Brain pericyte (primary cell): Measurements from ENCODE around the gene GGTA1.

Experiments used
- DNase-seq: peaks from one replicate; pipeline ENCODE4 v3.0.0-alpha.2; 2012; ENCODE audit warnings: low read depth, low spot score

The GGTA1 gene

GRCh38 chr9:121499177-121499426 lies 542 bp downstream of the GGTA1 start:
- no peak for DNase-seq

DNA sequence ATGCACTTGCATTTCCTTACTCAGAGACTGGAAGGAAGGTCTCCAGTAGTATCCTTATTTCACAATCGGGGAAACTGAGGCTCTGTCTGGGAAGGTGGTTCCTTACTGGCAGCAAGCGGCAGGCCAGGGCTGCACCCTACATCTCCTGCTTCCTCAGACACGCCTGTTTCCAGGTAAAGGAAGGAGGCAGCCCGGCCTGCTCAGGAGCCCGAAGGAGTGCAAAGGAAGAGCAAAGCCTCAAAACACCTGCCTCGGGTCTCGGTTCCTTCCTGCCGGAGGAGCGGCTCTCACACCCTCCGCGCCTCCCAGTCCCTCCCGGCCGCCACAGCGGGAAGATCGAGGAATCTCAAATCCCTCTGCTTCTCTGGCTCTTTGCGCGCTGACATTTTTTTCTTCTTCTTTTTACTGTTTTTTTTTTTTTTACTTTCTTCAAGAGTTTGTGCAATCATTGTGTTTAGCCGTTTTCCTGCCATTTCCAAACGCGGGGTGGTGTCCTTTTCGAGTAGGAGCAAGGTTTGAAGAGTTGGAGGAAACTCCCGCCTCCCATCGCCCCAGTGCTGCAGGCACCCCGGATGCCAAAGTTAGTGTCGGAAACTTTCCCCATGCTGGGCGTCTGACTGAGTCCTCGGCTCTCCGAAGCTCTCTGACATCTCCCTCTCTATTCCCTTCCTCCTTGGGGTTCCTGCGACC lies 1.0 kb downstream of the GGTA1 start:
- DNase-seq: no peak

- DNase-seq: no peak
These were observed 1.5 kb downstream of the GGTA1 start for GRCh38 chr9:121498150-121498486.

DNA sequence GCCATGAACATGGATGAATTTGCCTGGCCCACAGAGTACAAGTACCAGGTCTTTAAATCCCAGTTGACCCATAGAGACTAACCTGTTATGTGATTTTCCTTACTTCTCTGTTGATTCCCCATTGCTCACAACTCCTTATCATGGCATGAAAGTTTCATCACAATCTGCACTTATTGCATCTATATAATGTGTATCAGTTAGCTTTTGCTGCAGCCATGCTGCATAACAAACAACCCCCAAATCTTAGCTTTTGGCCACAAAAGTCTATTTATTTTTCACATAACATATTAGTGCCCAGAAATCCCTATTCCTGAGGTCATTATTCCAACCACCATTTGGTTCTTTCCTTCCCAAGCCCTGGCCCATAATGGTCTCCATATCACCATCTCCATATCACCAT lies 3.7 kb downstream of the GGTA1 start:
- DNase-seq: no peak

GRCh38 chr9:121494192-121494591 lies 5.5 kb downstream of the GGTA1 start:
- no peak for DNase-seq

- DNase-seq: no peak
These were observed 8.5 kb downstream of the GGTA1 start for GRCh38 chr9:121491111-121491510.

DNA sequence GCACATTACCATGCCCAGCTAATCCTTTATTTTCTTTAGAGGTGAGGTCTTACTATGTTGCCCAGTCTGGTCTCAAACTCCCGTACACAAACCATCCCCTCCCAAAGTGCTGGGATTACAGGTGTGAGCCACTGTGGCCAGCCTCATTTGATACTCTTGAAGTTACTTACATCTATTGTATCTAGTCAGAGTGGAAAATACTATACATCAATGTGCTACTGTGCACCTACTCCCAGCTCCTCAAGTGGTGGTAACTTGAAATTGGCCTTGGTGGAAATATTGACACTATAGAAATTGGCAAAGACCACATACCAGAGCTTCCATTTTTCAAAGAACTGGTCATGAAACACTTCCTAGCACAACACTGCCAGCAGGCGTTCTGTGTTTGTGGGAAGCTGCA lies 10.3 kb downstream of the GGTA1 start:
- DNase-seq: no peak

DNA sequence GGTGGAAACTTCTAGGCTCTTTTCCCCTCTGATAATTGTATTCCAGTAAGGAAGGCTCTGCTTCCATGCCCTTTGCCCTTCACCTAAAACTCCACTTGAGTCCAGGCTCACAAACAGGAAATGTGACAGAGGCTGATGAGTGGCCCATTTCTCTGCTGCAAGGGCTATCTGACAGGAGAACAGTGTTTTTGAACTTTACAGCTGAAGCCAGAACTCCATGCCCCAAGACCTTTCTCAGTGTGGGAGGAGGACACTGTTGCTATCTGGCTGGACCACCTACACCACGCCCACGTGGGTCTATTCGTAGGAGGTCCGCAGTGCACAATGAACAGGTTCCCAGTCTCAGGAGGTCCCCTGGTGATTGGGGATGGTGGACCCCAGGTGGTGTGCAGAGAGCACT lies 13.6 kb downstream of the GGTA1 start:
- DNase-seq: no peak

DNA sequence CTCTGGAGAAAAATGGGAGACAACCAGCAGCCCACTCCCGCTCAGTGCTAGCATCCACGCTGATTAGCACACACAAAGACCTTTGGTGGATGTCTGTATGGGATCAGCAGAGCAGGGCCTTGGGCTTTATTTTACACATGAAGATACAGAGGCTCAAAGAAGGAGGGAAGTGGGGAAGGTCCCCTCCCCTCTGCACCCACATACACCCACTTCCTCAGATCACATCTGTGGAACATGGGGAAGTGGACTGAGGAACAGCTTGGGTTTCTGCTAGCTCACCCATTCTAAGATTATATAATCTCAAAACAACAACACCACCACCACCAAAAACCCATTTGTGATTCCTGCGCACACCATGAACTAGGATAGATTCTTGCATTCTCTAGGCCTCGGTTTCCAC lies 14.0 kb downstream of the GGTA1 start:
- no peak for DNase-seq

- no peak for DNase-seq
These were observed 14.8 kb downstream of the GGTA1 start for GRCh38 chr9:121484651-121485446.

- DNase-seq: no peak
These were observed 16.1 kb downstream of the GGTA1 start for GRCh38 chr9:121483473-121484031.

DNA sequence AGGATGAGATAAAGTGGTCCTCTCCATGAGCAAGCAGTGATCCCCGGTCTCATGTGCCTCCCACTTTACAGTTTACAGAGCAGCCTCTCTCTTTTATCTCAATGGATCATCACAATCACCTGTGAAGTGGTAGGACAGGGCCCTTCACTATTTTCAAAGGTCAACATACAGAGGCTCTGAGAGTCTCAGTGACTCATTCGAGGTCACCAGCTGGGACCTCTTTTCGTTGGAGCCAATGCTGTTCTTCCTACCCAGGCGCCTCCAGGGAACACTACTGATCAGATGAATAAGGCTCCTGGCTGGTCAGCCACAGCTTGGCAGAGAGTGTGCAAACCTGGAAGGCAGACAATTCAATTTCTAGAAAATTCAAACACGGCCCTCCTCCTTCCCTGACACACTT lies 16.6 kb downstream of the GGTA1 start:
- DNase-seq: no peak

DNA sequence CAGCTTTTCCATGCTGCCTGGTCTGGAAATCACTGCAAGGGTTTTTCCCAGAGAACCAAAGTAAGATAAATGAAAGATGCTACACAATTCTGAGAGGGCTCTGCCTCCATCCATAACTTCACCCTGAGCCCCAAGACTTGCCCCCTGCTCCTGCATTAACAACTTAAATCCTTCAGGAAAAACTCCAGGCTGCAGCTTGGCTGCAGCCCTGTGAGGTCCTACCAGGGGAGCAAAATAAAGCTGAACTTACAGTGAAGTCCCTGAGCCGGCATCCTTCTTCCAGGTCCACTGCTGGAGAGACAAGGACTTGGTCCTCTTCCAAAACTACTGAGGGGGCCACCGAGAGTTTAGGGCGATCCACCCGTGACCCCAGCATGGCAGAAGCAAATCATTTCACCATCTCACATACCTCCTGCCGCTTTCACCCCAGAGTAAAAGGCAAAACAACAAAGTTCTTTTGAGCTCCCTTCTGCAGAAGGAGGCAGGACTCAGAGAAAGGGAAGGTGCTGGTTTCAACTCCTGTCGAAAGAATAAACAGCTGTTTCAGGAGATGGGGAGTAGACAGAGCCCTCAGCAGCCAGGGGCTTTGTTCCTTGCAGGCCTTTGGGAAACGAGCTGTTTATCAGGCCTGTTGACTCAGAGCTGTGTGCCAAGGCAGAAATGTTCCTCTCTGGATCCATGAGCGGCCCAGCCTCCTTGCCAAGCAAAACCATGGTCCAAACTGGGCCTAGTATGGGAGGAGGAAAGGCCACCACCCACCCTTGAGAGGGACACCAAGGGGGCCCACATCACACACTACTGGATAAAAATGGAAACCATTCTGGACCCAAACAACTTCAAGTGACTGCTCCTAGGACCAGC lies 20.6 kb downstream of the GGTA1 start:
- DNase-seq: peak; percentile 58

- no peak for DNase-seq
These were observed 23.5 kb downstream of the GGTA1 start for GRCh38 chr9:121476156-121476555.

GRCh38 chr9:121474231-121474947 lies 25.3 kb downstream of the GGTA1 start:
- no peak for DNase-seq

DNA sequence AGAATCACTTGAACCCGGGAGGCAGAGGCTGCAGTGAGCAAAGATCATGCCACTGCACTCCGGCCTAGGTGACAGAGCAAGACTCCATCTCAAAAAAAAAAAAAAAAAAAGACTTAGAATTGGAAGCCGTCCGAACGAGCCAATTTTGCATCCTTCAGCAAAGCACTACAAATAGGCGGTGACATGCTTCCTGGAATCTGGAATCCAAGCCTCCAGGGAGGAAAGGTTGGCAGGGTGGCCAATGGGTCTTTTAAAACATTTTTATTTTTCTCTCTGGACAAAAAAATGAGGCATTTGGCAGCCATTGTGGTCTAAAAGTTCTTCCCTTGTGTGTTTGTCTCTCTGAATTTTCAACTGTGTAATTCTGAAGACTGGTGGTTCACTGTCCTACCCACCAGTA lies 26.4 kb downstream of the GGTA1 start:
- no peak for DNase-seq

GRCh38 chr9:121472446-121472845 lies 27.2 kb downstream of the GGTA1 start:
- no peak for DNase-seq

DNA sequence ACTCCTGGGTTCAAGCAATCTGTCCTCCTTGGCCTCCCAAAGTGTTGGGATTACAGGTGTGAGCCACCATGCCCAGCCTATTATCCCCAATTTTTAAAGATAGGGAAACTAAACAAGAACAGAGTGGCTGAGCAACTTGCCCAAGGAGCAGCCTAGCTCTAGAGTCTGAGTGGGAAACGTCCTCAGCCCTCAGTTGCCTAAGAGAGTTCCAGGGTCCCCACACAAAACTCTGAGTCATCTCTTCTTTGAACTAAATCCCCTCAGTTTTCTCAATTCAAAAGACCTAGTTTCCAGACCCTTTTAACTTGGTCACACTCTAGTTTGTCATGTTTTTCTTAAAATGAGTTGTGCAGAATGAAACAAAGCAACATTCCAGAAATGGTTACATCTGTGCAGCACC lies 33.5 kb downstream of the GGTA1 start:
- no peak for DNase-seq

DNA sequence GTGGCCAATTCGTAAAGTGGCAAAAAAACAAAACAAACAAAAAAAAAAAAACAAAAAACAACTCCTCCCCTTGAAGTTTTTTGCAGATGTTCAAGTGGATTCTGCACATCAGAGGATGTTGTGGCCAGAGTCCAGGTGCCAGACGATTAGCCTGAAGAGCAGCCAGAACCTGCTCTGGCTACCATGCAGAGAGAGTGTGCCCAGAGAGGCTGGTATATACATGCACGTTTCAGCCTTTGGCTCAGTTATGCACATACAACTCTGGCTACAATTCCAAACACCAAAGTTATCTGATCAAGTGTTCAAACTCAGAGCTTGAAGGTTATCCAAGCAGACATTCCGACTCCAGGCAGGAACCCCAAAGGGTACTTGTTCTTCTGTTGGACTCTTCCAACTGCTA lies 34.7 kb downstream of the GGTA1 start:
- no peak for DNase-seq

DNA sequence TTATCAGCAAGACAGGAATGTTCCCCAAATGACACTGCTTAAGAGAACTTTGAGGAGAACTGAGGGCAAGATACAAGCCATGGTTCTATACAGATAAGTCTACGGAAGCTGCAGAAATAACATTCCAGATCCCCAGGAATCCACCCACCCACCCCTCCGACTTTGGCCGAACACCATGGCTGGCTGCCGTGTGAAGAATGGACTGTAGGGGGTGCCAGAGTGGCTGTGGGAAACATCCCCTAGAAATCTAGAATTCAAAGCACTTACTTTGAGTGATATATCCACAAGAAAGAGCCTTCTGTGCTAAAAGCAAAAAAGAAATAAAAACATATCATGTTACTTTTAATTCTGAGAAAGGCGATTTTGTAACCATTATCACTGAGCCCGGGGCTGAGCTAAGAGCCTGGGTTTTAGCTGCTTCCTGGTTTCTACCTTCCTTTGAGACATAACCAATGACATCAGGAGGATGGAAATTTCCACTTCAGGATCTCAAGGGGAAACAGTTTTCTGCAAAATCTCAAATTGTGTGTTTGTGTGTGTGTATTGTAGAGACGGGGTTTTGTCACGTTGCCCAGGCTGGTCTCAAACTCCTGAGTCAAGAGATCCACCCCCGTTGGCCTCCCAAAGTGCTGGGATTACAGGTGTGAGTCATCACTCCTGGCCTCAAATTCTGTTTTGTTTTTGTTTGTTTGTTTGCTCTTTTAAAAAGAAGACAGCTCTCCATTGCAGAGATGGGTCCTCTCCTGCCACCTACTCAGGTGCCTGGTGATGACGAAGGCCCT lies 36.4 kb downstream of the GGTA1 start:
- no peak for DNase-seq

DNA sequence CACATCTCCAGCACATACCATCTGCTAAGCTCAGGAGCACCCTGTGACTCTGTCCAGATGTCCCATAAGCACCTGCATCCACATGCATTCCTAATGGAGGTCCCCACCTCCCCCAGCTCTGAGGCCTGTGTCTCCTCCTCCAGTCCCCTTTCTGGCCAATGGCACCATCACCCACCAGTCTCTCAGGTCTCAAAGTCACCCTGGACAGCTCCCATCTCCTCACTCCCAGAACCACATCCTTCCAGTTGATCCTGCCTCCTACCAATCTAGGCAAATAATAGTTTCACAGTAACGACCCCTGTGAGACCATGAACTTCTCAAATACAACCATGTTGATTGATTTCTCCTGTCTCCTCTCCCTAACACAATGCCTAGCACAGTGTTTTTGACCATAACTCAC lies 40.1 kb downstream of the GGTA1 start:
- no peak for DNase-seq
